ENCODE measurements around the gene ORMDL1. TPM values are rescaled to one million over a fixed set of nuclear protein-coding genes. Genes with fewer than 3 reads are reported as not detected.
"Not testable (repeated sequence)": the region's sequence is repeated elsewhere in the genome, so short reads cannot be mapped to it uniquely, and the experiment has no call there.

ORMDL1 gene
- total RNA-seq, 2 donors from 2014 or later, result 40.4 to 46.6 TPM

GRCh38 chr2:189783451-189783926 is 650 bp downstream of the ORMDL1 start:
- ATAC-seq (peak; percentile 23), DNase-seq (no peak)
- intact Hi-C loops (cut with DNase I, micrococcal nuclease), result loop anchor here in 1 of 2 donors (5.0 kb wide), 1 partner anchor 111 kb away; the partner anchor contains the start of gene ANKAR

GRCh38 chr2:189782221-189782671 is 1.9 kb downstream of the ORMDL1 start:
- intact Hi-C loops (cut with DNase I, micrococcal nuclease), result loop anchor here in 1 of 2 donors (5.0 kb wide), 1 partner anchor 110 kb away; the partner anchor contains the start of gene ANKAR
- no peak for DNase-seq
- ATAC-seq, result no peak

GRCh38 chr2:189772212-189772611 is 11.9 kb downstream of the ORMDL1 start:
- intact Hi-C loops (cut with DNase I, micrococcal nuclease), result no loop called here
- no peak for ATAC-seq
- DNase-seq, result no peak

GRCh38 chr2:189770590-189771322 is 13.4 kb downstream of the ORMDL1 start:
- intact Hi-C loops (cut with DNase I, micrococcal nuclease), result no loop called here
- ATAC-seq (no peak), DNase-seq (no peak)

- ATAC-seq (no peak), DNase-seq (no peak)
These were observed 20.1 kb downstream of the ORMDL1 start for GRCh38 chr2:189763908-189764661.

GRCh38 chr2:189762551-189763298 is 21.4 kb downstream of the ORMDL1 start, which contains the start of gene OSGEPL1:
Gene OSGEPL1, minus strand, starts transcription at chr2:189762792. Its CDS starts 1,152 bp downstream, at chr2:189761640.
- ATAC-seq, result peak; percentile 97
- DNase-seq, result peak; percentile 94 to 96
- intact Hi-C loops (cut with DNase I, micrococcal nuclease), result loop anchor here in 1 of 2 donors (5.0 kb wide), 1 partner anchor 95 kb away; no protein-coding TSS in a partner anchor

More at GRCh38 chr2:189763908-189764661, 20.1 kb downstream of the ORMDL1 start:
- intact Hi-C loops (cut with DNase I, micrococcal nuclease), result loop anchor here in 1 of 2 donors (5.0 kb wide), 1 partner anchor 97 kb away; no protein-coding TSS in a partner anchor

- intact Hi-C loops (cut with DNase I, micrococcal nuclease), result loop anchor here in 1 of 2 donors (5.0 kb wide), 1 partner anchor 95 kb away; no protein-coding TSS in a partner anchor
- ATAC-seq (no peak), DNase-seq (no peak)
These were observed 21.9 kb downstream of the ORMDL1 start for GRCh38 chr2:189762229-189762550.

- intact Hi-C loops (cut with DNase I, micrococcal nuclease), result loop anchor here in 1 of 2 donors (5.0 kb wide), 1 partner anchor 93 kb away; no protein-coding TSS in a partner anchor
- DNase-seq, ATAC-seq: not testable (repeated sequence)
These were observed 24.0 kb downstream of the ORMDL1 start for GRCh38 chr2:189760154-189760553.

GRCh38 chr2:189756311-189756952 is 27.7 kb downstream of the ORMDL1 start:
- ATAC-seq (peak; percentile 76), DNase-seq (no peak)

GRCh38 chr2:189751080-189751658 is 33.0 kb downstream of the ORMDL1 start:
- peak in 1 of 2 donors; percentile 37 for DNase-seq
- intact Hi-C loops (cut with DNase I, micrococcal nuclease), result no loop called here
- ATAC-seq, result peak; percentile 72

More at GRCh38 chr2:189756311-189756952, 27.7 kb downstream of the ORMDL1 start:
- intact Hi-C loops (cut with DNase I, micrococcal nuclease), result no loop called here

- DNase-seq (no peak), ATAC-seq (no peak)
- intact Hi-C loops (cut with DNase I, micrococcal nuclease), result no loop called here
These were observed 54.7 kb downstream of the ORMDL1 start for GRCh38 chr2:189729430-189729829.

- DNase-seq, result no peak
- ATAC-seq, result no peak
- intact Hi-C loops (cut with DNase I, micrococcal nuclease), result no loop called here
These were observed 57.3 kb downstream of the ORMDL1 start for GRCh38 chr2:189726849-189727248.

GRCh38 chr2:189726271-189726670 is 57.9 kb downstream of the ORMDL1 start:
- no peak for ATAC-seq
- intact Hi-C loops (cut with DNase I, micrococcal nuclease), result no loop called here
- DNase-seq, result no peak

GRCh38 chr2:189723192-189723591 is 60.9 kb downstream of the ORMDL1 start:
- DNase-seq (no peak), ATAC-seq (no peak)
- intact Hi-C loops (cut with DNase I, micrococcal nuclease), result no loop called here

Measured in left colon (tissue), 2 donors.